Gastrocnemius medialis (tissue), 4 donors: ENCODE data around the gene CTIF.

Source experiments
- CTCF ChIP-seq, 5 experiments: fragments of 450-650 bp in 3 of 5; fragments of 200-600 bp in 2 of 5; sonication (generic) in 2 of 5; IDR thresholded peaks in 4 of 5; conservative IDR thresholded peaks in 1 of 5; 1 replicate in 4 of 5; 2 replicates in 1 of 5; pipeline ENCODE4 v1.5.1; 2016 to 2019; ENCODE audit warnings: antibody characterized with exemption in 5 of 5, mild to moderate bottlenecking in 3 of 5, moderate library complexity in 3 of 5
- POLR2A ChIP-seq, 2 donors: fragments of 450-650 bp; IDR thresholded peaks; one replicate each; pipeline ENCODE4 v1.6.1; 2017; ENCODE audit warnings: antibody characterized with exemption in 2 of 2, mild to moderate bottlenecking in 2 of 2, moderate library complexity in 2 of 2

GRCh38 chr18:48756511-48757226 is 217.8 kb downstream of the CTIF start:
- TF ChIP-seq CTCF (IDR thresholded peaks at IDR 0.05 in 4 of 5, conservative IDR thresholded peaks at IDR 0.05 in 1 of 5): no peak
- no peak for TF ChIP-seq POLR2A (IDR thresholded peaks at IDR 0.05)
